BE2C (cell line): ENCODE data around the gene SCRG1.

Experiments used
- DNase-seq: peaks from one replicate; pipeline ENCODE4 v3.0.0-alpha.2; 2020
- H3K27me3 ChIP-seq: fragments of 250-450 bp; sonication (Bioruptor Pico); 2 replicates; pipeline ENCODE4 v1.5.1; 2020; ENCODE audit warnings: mild to moderate bottlenecking
- H3K36me3 ChIP-seq: fragments of 250-450 bp; sonication (Bioruptor Pico); 2 replicates; pipeline ENCODE4 v1.5.1; 2020; ENCODE audit warnings: mild to moderate bottlenecking
- H3K4me1 ChIP-seq: fragments of 250-450 bp; sonication (Bioruptor Pico); 2 replicates; pipeline ENCODE4 v1.5.1; 2020
- H3K4me3 ChIP-seq: 2 replicates; pipeline ENCODE4 v1.5.1; 2011; ENCODE audit warnings: low read depth, low read length
- H3K9me3 ChIP-seq: fragments of 250-450 bp; sonication (Bioruptor Pico); 2 replicates; pipeline ENCODE4 v1.5.1; 2020
- CTCF ChIP-seq: IDR thresholded peaks from 2 replicates; pipeline ENCODE4 v1.5.1; 2012; ENCODE audit warnings: mild to moderate bottlenecking, low read depth, low read length

Gene SCRG1

GRCh38 chr4:173391701-173392100, 7.2 kb downstream of the SCRG1 start:
- Histone ChIP-seq H3K9me3 (no peaks in the 10 kb centered on the region), H3K27me3 (no peaks in the 10 kb centered on the region), H3K4me3 (no peak overlapping the region), H3K4me1 (no peaks in the 10 kb centered on the region), H3K36me3 (no peaks in the 10 kb centered on the region; the same call in 1 of the 2 replicates)
- no peak for TF ChIP-seq CTCF
- DNase-seq = no peak

DNA sequence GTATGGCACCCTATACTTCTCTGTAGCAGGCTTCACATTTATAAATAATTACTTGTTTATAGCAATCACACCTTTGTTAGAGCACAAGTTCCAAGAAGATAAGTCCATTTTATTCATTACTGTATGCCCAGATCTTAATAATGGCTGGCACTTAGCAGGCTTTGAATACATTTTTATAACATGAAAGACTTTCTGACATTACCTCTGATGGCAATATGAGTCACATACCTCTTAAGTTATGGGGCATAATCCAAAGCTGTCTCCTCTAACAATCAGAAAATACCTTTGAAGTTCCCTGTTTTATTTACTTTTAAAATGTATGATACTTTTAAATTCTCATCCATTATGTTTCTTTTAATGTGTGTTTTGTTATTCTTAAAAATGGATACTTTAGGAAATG, 12.2 kb downstream of the SCRG1 start:
- no peak for DNase-seq
- Histone ChIP-seq H3K9me3 (no peaks in the 10 kb centered on the region), H3K27me3 (no peaks in the 10 kb centered on the region), H3K4me3 (no peak overlapping the region), H3K4me1 (no peaks in the 10 kb centered on the region; the same call in 1 of the 2 replicates), H3K36me3 (peaks cover 3% of the 10 kb centered on the region; the same call in 1 of the 2 replicates)
- no peak for TF ChIP-seq CTCF

- peaks cover 15% of the 10 kb centered on the region for H3K36me3 ChIP-seq
- no peaks in the 10 kb centered on the region; the same call in 1 of the 2 replicates for H3K4me1 ChIP-seq
- H3K4me3 ChIP-seq = no peak overlapping the region
- DNase-seq = no peak
- no peak for TF ChIP-seq CTCF
- no peaks in the 10 kb centered on the region for H3K27me3 ChIP-seq
- no peaks in the 10 kb centered on the region for H3K9me3 ChIP-seq
Observed at GRCh38 chr4:173382349-173382748, 16.6 kb downstream of the SCRG1 start.

DNA sequence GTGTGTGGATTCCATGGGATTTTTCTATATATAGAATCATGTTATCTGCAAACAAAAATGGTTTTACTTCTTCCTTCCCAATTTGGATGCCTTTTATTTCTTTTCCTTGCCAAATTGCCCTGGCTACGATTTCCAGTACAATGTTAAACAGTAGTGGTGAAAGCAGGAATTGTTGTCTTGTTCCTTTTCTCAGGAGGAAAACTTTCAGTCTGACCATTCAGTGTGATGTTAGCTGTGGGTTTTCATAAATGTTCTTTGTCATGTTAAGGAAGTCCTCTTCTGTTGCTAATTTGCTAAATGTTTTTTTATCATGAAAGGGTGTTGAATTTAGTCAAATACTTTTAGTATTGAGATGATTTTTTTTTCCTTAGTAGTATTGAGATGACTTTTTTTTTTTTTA, 17.3 kb downstream of the SCRG1 start:
- DNase-seq = no peak

DNA sequence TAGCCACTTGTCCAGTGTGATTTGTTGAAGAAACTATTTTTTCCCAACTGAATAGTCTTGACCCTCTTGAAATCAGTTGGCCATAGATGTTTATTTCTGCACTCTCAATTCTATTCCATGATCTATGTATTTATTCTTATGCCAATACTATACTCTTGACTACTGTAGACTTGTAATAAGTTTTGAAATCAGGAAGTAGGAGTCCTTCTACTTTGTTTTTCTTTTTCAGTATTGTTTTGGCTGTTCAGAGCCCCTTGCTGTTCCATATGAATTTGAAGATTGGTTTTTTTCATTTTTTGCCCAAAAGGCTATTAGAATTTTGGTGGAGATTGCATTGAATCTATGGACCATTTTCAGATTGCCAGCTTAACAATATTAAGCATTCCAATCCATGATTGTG, 17.9 kb downstream of the SCRG1 start:
- Histone ChIP-seq H3K27me3 (no peaks in the 10 kb centered on the region), H3K36me3 (peaks cover 26% of the 10 kb centered on the region), H3K4me3 (no peak overlapping the region), H3K4me1 (no peaks in the 10 kb centered on the region; the same call in 1 of the 2 replicates), H3K9me3 (no peaks in the 10 kb centered on the region)
- TF ChIP-seq CTCF = no peak
- no peak for DNase-seq

More for the DNA sequence above, 17.3 kb downstream of the SCRG1 start:
- no peaks in the 10 kb centered on the region; the same call in 1 of the 2 replicates for H3K4me1 ChIP-seq
- H3K27me3 ChIP-seq = no peaks in the 10 kb centered on the region
- peaks cover 22% of the 10 kb centered on the region for H3K36me3 ChIP-seq
- no peak overlapping the region for H3K4me3 ChIP-seq
- no peaks in the 10 kb centered on the region for H3K9me3 ChIP-seq
- no peak for TF ChIP-seq CTCF

- DNase-seq = no peak
- no peak for TF ChIP-seq CTCF
- H3K36me3 ChIP-seq = peaks cover 29% of the 10 kb centered on the region
Observed at GRCh38 chr4:173379929-173380328, 19.0 kb downstream of the SCRG1 start.

More at GRCh38 chr4:173379929-173380328, 19.0 kb downstream of the SCRG1 start:
- Histone ChIP-seq H3K27me3 (no peaks in the 10 kb centered on the region), H3K4me1 (no peaks in the 10 kb centered on the region), H3K9me3 (no peaks in the 10 kb centered on the region), H3K4me3 (no peak overlapping the region)
